ENCODE measurements around the gene CARD6. TPM values are rescaled to one million over a fixed set of nuclear protein-coding genes. Genes with fewer than 3 reads are reported as not detected.

CARD6 gene
- total and polyA plus RNA-seq, 2 of the 13 experiments (the other 11 are each of a cell fraction or from before 2014, with no cell fraction given): 0.33 to 1.4 TPM

DNA sequence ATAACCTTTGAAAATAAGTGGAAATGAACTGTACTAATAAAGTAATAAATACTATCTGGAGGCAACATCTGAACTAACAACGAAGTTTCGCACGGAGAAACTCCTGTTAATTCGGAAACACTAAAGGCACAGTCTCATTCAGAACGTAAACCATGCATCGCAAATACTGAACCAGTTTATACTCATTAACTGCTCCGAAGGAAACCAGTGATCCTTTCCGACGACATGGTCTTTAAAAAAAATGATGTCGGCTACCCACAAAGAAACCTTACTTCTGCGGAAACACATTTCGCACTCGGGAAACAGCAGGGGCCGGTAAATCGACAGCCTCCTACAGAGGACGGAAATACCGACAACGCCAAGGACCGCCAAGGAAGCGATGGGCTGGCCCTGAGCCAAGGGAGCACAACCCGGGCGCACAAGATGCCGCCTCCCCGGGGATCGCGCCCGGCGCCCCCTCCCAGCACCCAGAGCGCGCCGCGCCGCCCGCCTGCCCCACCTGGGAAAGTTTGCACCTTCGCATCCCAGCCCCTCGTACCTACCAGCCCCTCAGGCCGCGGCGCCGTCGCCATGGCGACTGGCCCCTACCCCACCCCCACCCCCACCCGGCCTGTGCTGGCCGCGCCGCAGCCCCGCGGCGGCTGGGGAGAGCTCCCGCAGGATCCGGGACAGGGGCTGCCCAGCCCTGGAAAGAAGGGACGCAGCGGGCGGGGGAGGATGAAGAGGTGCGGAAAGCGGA lies 43.7 kb upstream of the CARD6 start (continued):
- peak; percentile 32; the same call in 1 of the 2 replicates for TF ChIP-seq ZMYM4 (CRISPR knock-in tag; IDR thresholded peaks at IDR 0.05)
- TF ChIP-seq KDM5A (IDR thresholded peaks at IDR 0.05; ENCODE audit: borderline replicate concordance, low read length): peak; percentile 41
- TF ChIP-seq ZNF549 (CRISPR knock-in tag; IDR thresholded peaks at IDR 0.05): no peak
- TF ChIP-seq, protein P1, sequence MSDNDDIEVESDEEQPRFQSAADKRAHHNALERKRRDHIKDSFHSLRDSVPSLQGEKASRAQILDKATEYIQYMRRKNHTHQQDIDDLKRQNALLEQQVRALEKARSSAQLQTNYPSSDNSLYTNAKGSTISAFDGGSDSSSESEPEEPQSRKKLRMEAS (IDR thresholded peaks at IDR 0.05): 0 out of 2 replicates have a peak, but pooled peaks have one; percentile 10
- TF ChIP-seq MATR3 (CRISPR knock-in tag; IDR thresholded peaks at IDR 0.05): no peak
- 0 out of 2 replicates have a peak, but pooled peaks have one; percentile 3 for TF ChIP-seq MEIS1 (CRISPR knock-in tag; IDR thresholded peaks at IDR 0.05; ENCODE audit: borderline replicate concordance)
- TF ChIP-seq, protein P2, sequence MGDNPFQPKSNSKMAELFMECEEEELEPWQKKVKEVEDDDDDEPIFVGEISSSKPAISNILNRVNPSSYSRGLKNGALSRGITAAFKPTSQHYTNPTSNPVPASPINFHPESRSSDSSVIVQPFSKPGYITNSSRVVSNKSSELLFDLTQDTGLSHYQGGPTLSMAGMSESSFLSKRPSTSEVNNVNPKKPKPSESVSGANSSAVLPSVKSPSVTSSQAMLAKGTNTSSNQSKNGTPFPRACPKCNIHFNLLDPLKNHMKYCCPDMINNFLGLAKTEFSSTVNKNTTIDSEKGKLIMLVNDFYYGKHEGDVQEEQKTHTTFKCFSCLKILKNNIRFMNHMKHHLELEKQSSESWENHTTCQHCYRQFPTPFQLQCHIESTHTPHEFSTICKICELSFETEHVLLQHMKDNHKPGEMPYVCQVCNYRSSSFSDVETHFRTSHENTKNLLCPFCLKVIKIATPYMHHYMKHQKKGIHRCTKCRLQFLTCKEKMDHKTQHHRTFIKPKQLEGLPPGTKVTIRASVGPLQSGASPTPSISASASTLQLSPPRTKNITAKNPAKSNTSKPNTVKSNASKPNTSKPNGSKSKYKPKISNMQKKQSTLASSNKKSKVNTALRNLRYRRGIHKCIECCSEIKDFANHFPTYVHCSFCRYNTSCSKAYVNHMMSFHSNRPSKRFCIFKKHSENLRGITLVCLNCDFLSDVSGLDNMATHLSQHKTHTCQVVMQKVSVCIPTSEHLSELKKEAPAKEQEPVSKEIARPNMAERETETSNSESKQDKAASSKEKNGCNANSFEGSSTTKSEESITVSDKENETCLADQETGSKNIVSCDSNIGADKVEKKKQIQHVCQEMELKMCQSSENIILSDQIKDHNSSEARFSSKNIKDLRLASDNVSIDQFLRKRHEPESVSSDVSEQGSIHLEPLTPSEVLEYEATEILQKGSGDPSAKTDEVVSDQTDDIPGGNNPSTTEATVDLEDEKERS (CRISPR knock-in tag; IDR thresholded peaks at IDR 0.05): no peak
- no peak for TF ChIP-seq CC2D1A (CRISPR knock-in tag; IDR thresholded peaks at IDR 0.05)
- no peak for TF ChIP-seq JUNB (CRISPR knock-in tag; IDR thresholded peaks at IDR 0.05; ENCODE audit: borderline replicate concordance)
- peak; percentile 36; the same call in 1 of the 2 replicates for TF ChIP-seq HDAC1 (CRISPR knock-in tag; IDR thresholded peaks at IDR 0.05)
- 0 out of 2 replicates have a peak, but pooled peaks have one; percentile 33 for TF ChIP-seq ZNF768 (CRISPR knock-in tag; IDR thresholded peaks at IDR 0.05)
- TF ChIP-seq, protein P3, sequence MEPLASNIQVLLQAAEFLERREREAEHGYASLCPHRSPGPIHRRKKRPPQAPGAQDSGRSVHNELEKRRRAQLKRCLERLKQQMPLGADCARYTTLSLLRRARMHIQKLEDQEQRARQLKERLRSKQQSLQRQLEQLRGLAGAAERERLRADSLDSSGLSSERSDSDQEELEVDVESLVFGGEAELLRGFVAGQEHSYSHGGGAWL (CRISPR knock-in tag; IDR thresholded peaks at IDR 0.05): 0 out of 2 replicates have a peak, but pooled peaks have one; percentile 11
- peak; percentile 4; the same call in 1 of the 2 replicates for TF ChIP-seq FOXO1 (CRISPR knock-in tag; IDR thresholded peaks at IDR 0.05)
- 0 out of 2 replicates have a peak, but pooled peaks have one; percentile 29 for TF ChIP-seq ZNF546 (CRISPR knock-in tag; conservative IDR thresholded peaks at IDR 0.05)
- TF ChIP-seq, protein P4, sequence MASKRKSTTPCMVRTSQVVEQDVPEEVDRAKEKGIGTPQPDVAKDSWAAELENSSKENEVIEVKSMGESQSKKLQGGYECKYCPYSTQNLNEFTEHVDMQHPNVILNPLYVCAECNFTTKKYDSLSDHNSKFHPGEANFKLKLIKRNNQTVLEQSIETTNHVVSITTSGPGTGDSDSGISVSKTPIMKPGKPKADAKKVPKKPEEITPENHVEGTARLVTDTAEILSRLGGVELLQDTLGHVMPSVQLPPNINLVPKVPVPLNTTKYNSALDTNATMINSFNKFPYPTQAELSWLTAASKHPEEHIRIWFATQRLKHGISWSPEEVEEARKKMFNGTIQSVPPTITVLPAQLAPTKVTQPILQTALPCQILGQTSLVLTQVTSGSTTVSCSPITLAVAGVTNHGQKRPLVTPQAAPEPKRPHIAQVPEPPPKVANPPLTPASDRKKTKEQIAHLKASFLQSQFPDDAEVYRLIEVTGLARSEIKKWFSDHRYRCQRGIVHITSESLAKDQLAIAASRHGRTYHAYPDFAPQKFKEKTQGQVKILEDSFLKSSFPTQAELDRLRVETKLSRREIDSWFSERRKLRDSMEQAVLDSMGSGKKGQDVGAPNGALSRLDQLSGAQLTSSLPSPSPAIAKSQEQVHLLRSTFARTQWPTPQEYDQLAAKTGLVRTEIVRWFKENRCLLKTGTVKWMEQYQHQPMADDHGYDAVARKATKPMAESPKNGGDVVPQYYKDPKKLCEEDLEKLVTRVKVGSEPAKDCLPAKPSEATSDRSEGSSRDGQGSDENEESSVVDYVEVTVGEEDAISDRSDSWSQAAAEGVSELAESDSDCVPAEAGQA (IDR thresholded peaks at IDR 0.05; ENCODE audit: low read depth): no peak
- TF ChIP-seq, protein P4 (CRISPR knock-in tag; IDR thresholded peaks at IDR 0.05; ENCODE audit: borderline replicate concordance): no peak
- TF ChIP-seq HNRNPK (IDR thresholded peaks at IDR 0.05; ENCODE audit: low read depth, low read length, poor library complexity, severe bottlenecking): peak; percentile 68
- 0 out of 2 replicates have a peak, but pooled peaks have one; percentile 52 for TF ChIP-seq GABPB1 (CRISPR knock-in tag; IDR thresholded peaks at IDR 0.05)
- 0 out of 2 replicates have a peak, but pooled peaks have one; percentile 1 for TF ChIP-seq SOX5 (CRISPR knock-in tag; IDR thresholded peaks at IDR 0.05; ENCODE audit: borderline replicate concordance)
- no peak for TF ChIP-seq ZMYM2 (CRISPR knock-in tag; IDR thresholded peaks at IDR 0.05)
